Parathyroid adenoma (tissue), 2 donors: ENCODE measurements around the gene ANGPTL7.

Experiments
- H2AFZ ChIP-seq: fragments of 300-600 bp; sonication (generic); one replicate; pipeline ENCODE4 v1.7.0; 2017; ENCODE audit warnings: antibody characterized with exemption, mild to moderate bottlenecking
- H3K27ac ChIP-seq: fragments of 300-600 bp; sonication (generic); one replicate; pipeline ENCODE4 v1.7.0; 2017
- H3K27me3 ChIP-seq: fragments of 300-600 bp; sonication (generic); one replicate; pipeline ENCODE4 v1.7.0; 2017; ENCODE audit warnings: low read length; ENCODE audit not compliant: control insufficient read depth, insufficient read depth
- H3K36me3 ChIP-seq: fragments of 300-600 bp; sonication (generic); one replicate; pipeline ENCODE4 v1.7.0; 2017; ENCODE audit warnings: low read length; ENCODE audit not compliant: control insufficient read depth, insufficient read depth
- H3K4me1 ChIP-seq: fragments of 300-600 bp; sonication (generic); one replicate; pipeline ENCODE4 v1.7.0; 2017; ENCODE audit warnings: control low read depth
- H3K4me2 ChIP-seq: fragments of 300-600 bp; sonication (generic); one replicate; pipeline ENCODE4 v1.7.0; 2017; ENCODE audit warnings: low read length
- H3K4me3 ChIP-seq: fragments of 300-600 bp; sonication (generic); one replicate; pipeline ENCODE4 v1.7.0; 2017; ENCODE audit warnings: low read depth, low read length
- H3K79me2 ChIP-seq: fragments of 300-600 bp; sonication (generic); one replicate; pipeline ENCODE4 v1.7.0; 2017; ENCODE audit warnings: control low read depth
- H3K9ac ChIP-seq: fragments of 300-600 bp; sonication (generic); one replicate; pipeline ENCODE4 v1.7.0; 2017; ENCODE audit warnings: mild to moderate bottlenecking
- H3K9me3 ChIP-seq: fragments of 300-600 bp; sonication (generic); one replicate; pipeline ENCODE4 v1.7.0; 2017; ENCODE audit warnings: low read length; ENCODE audit not compliant: control insufficient read depth
- CTCF ChIP-seq: fragments of 300-600 bp; sonication (generic); IDR thresholded peaks from one replicate; pipeline ENCODE4 v1.7.0; 2017; ENCODE audit warnings: antibody characterized with exemption, mild to moderate bottlenecking
- donor health status: primary hyperparathyroidism.

ANGPTL7 gene

GRCh38 chr1:11168731-11169130 lies 20.4 kb upstream of the ANGPTL7 start:
- no peak for TF ChIP-seq CTCF
- no peaks in the 10 kb centered on the region for H3K79me2 ChIP-seq
- H3K27ac ChIP-seq, result no peak overlapping the region
- H3K4me3 ChIP-seq, result no peak overlapping the region
- H3K9ac ChIP-seq, result no peak overlapping the region
- H3K27me3 ChIP-seq, result no peaks in the 10 kb centered on the region
- no peak overlapping the region for H3K4me2 ChIP-seq
- no peak overlapping the region for H2AFZ ChIP-seq
- H3K9me3 ChIP-seq, result no peaks in the 10 kb centered on the region
- no peaks in the 10 kb centered on the region for H3K4me1 ChIP-seq
- no peaks in the 10 kb centered on the region for H3K36me3 ChIP-seq

- H3K27ac ChIP-seq, result no peak overlapping the region
- H3K79me2 ChIP-seq, result no peaks in the 10 kb centered on the region
- H3K4me2 ChIP-seq, result no peak overlapping the region
- no peak overlapping the region for H3K4me3 ChIP-seq
- no peaks in the 10 kb centered on the region for H3K9me3 ChIP-seq
- no peaks in the 10 kb centered on the region for H3K4me1 ChIP-seq
- no peaks in the 10 kb centered on the region for H3K36me3 ChIP-seq
- TF ChIP-seq CTCF, result no peak
- no peak overlapping the region for H2AFZ ChIP-seq
- no peaks in the 10 kb centered on the region for H3K27me3 ChIP-seq
- H3K9ac ChIP-seq, result no peak overlapping the region
These were observed 20.0 kb upstream of the ANGPTL7 start for GRCh38 chr1:11169202-11169601.

DNA sequence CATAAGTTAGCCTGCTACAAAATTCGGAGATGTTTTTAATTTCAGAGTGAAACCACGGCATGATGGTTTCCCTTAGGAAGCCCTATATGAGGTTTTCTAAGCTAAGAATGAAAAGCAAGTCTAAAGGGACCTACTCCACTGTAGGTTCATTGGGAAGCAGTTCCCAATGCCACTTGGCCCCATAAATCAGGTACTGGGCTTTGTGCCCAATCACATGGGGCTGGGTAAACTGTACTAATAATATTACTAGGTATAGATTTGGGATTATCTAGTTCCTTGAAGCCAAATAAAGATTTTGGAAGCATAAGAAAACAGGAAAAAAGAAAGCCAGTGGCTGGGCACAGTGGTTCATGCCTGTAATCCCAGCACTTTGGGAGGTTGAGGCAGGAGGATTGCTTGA lies 19.1 kb upstream of the ANGPTL7 start:
- H3K9ac ChIP-seq, result no peak overlapping the region
- no peak overlapping the region for H3K4me3 ChIP-seq
- no peak overlapping the region for H3K27ac ChIP-seq
- H3K9me3 ChIP-seq, result no peaks in the 10 kb centered on the region
- TF ChIP-seq CTCF, result no peak
- H3K4me1 ChIP-seq, result no peaks in the 10 kb centered on the region
- no peak overlapping the region for H3K4me2 ChIP-seq
- no peaks in the 10 kb centered on the region for H3K79me2 ChIP-seq
- no peaks in the 10 kb centered on the region for H3K27me3 ChIP-seq
- H3K36me3 ChIP-seq, result no peaks in the 10 kb centered on the region
- no peak overlapping the region for H2AFZ ChIP-seq

DNA sequence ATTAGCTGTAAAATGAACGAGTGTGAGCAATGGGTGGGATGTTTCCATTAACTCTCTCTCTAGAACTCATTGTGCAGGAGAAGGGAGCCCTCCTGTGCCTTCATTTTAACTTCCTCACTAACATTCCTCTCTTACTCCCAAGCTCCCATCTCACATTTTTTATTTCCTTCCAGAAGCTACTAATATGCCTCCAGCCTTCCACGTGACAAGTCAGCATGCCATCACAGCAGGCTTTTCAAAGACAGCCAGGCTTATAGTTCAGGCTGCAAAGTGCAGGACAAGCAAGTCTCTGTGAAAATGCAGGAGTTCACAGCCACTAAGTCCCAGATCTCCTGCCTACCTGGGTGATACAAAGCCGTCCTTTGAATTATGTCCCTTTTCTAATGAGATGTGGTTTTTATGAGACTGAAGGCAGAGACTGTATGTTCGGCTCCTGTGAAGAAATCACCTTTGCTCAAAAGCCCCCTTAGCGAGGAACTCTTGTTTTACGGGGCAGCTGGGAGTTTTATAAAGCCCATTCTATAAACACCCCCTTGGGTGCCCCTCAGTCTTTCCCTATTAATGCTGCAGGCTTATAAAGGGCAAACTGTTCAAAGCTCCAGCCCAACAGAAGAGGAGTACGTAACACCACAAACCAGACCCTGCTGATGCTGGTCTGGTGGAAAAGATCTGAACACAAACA lies 14.8 kb upstream of the ANGPTL7 start:
- Histone ChIP-seq H3K4me1 (no peaks in the 10 kb centered on the region), H3K27me3 (no peaks in the 10 kb centered on the region), H3K4me3 (no peak overlapping the region), H3K27ac (no peak overlapping the region), H3K9me3 (no peaks in the 10 kb centered on the region), H3K9ac (no peak overlapping the region), H3K36me3 (no peaks in the 10 kb centered on the region), H3K79me2 (no peaks in the 10 kb centered on the region), H2AFZ (no peak overlapping the region), H3K4me2 (no peak overlapping the region)
- no peak for TF ChIP-seq CTCF

DNA sequence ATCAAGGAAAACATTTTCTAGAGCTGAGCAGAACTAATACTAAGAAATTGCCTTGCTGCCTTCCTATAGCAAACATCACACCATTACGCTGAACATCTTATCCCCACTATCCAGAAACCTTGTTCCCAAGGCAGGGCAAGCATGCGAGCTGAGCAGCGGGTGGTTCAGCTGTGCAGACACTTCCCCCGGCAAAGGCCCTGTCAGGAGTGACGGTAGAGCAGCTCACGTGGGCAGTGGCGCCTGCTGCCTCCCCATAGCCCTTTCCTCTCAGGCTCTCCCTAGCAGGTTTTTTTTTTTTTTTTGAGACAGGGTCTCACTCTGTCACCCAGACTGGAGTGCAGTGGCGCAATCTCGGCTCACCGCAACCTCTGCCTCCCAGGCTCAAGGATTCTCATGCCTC lies 13.7 kb upstream of the ANGPTL7 start:
- H3K79me2 ChIP-seq, result no peaks in the 10 kb centered on the region
- no peak overlapping the region for H3K27ac ChIP-seq
- no peak overlapping the region for H2AFZ ChIP-seq
- no peaks in the 10 kb centered on the region for H3K36me3 ChIP-seq
- H3K4me2 ChIP-seq, result no peak overlapping the region
- H3K4me1 ChIP-seq, result no peaks in the 10 kb centered on the region
- H3K9me3 ChIP-seq, result no peaks in the 10 kb centered on the region
- no peak for TF ChIP-seq CTCF
- H3K9ac ChIP-seq, result no peak overlapping the region
- H3K4me3 ChIP-seq, result no peak overlapping the region
- H3K27me3 ChIP-seq, result no peaks in the 10 kb centered on the region
